Fibroblast of lung (primary cell): Measurements from ENCODE around the gene CHD9NB. TPM values are rescaled to one million over a fixed set of nuclear protein-coding genes. Genes with fewer than 3 reads are reported as not detected.

ENCODE experiments used
- DNase-seq, 2 donors: peaks; one replicate each; pipeline versions ENCODE4 v3.0.0 to v3.0.0-alpha.2; 2010; ENCODE audit warnings: low read depth in 2 of 2
- H2AFZ ChIP-seq: 2 replicates; pipeline ENCODE4 v1.5.1; 2012; ENCODE audit warnings: low read length, control low read depth, inconsistent platforms
- H3K27ac ChIP-seq: 2 replicates; pipeline ENCODE4 v1.5.1; 2011; ENCODE audit warnings: low read length, control low read depth; ENCODE audit not compliant: insufficient read depth
- H3K27me3 ChIP-seq: 2 replicates; pipeline ENCODE4 v1.5.1; 2011; ENCODE audit warnings: mild to moderate bottlenecking, low read length; ENCODE audit not compliant: control insufficient read depth, insufficient read depth
- H3K36me3 ChIP-seq: 2 replicates; pipeline ENCODE4 v1.5.1; 2011; ENCODE audit warnings: low read length; ENCODE audit not compliant: control insufficient read depth, insufficient read depth
- H3K4me1 ChIP-seq: 2 replicates; pipeline ENCODE4 v1.5.1; 2011; ENCODE audit warnings: low read length; ENCODE audit not compliant: control insufficient read depth, insufficient read depth; ENCODE audit errors: extremely low read depth
- H3K4me2 ChIP-seq: 2 replicates; pipeline ENCODE4 v1.5.1; 2011; ENCODE audit warnings: low read length, control low read depth; ENCODE audit not compliant: insufficient read depth; ENCODE audit errors: extremely low read depth
- H3K4me3 ChIP-seq, 4 experiments: fragments of 200-600 bp in 1 of 4; sonication (generic) in 1 of 4; replicated peaks in 1 of 4; 2 replicates each; pipeline ENCODE4 v1.5.1; 2011 to 2016; ENCODE audit warnings: low read length in 4 of 4, low read depth in 3 of 4, mild to moderate bottlenecking in 3 of 4, control low read depth in 2 of 4, inconsistent platforms in 1 of 4, mixed read lengths in 1 of 4; ENCODE audit not compliant: insufficient read depth in 1 of 4; ENCODE audit errors: control extremely low read depth in 1 of 4
- H3K79me2 ChIP-seq: 2 replicates; pipeline ENCODE4 v1.5.1; 2012; ENCODE audit warnings: mild to moderate bottlenecking, low read length, inconsistent platforms; ENCODE audit not compliant: control insufficient read depth, insufficient read depth
- H3K9ac ChIP-seq: 2 replicates; pipeline ENCODE4 v1.5.1; 2011; ENCODE audit warnings: mild to moderate bottlenecking, low read length, control low read depth; ENCODE audit not compliant: insufficient read depth
- H3K9me3 ChIP-seq: 2 replicates; pipeline ENCODE4 v1.5.1; 2012; ENCODE audit warnings: low read depth, low read length; ENCODE audit not compliant: control insufficient read depth, insufficient read depth
- H4K20me1 ChIP-seq: 2 replicates; pipeline ENCODE4 v1.5.1; 2011; ENCODE audit warnings: low read length; ENCODE audit not compliant: control insufficient read depth, insufficient read depth; ENCODE audit errors: extremely low read depth
- CTCF ChIP-seq, 2 donors: IDR thresholded peaks in 1 of 2; conservative IDR thresholded peaks in 1 of 2; 1 replicate in 1 of 2; 2 replicates in 1 of 2; pipeline ENCODE4 v1.5.1; 2011 to 2012; ENCODE audit warnings: low read length in 2 of 2, control low read depth in 1 of 2, inconsistent platforms in 1 of 2, low read depth in 1 of 2, mild to moderate bottlenecking in 1 of 2
- EZH2 ChIP-seq: IDR thresholded peaks from 2 replicates; pipeline ENCODE4 v1.5.1; 2012; ENCODE audit warnings: low read length, control low read depth, mild to moderate bottlenecking; ENCODE audit errors: missing control alignments
- polyA plus RNA-seq, 2 donors: library from polyadenylated mRNA; depleted of rRNA in 1 of 2; stranded (reverse) in 1 of 2; unstranded in 1 of 2; fragments of >200 nt; gene quantifications; 2 replicates each; pipeline ENCODE4 v1.2.1, GENCODE V29; 2011 to 2012; ENCODE audit warnings: missing spikeins in 1 of 2
- total RNA-seq: library from RNA; depleted of rRNA; stranded (reverse); fragments of >200 nt; gene quantifications from 2 replicates; pipeline ENCODE4 v1.2.1, GENCODE V29; 2014

CHD9NB gene
- total and polyA plus RNA-seq, 2 donors (not counting 1 experiment from before 2014, with no cell fraction given), result 0.34 to 5.3 TPM

- Histone ChIP-seq H3K27me3 (no peaks in the 10 kb centered on the region), H3K4me3 (no peak overlapping the region), H3K4me2 (no peak overlapping the region), H3K9me3 (no peaks in the 10 kb centered on the region), H3K9ac (no peak overlapping the region), H3K27ac (no peak overlapping the region), H3K79me2 (no peaks in the 10 kb centered on the region), H3K4me1 (no peaks in the 10 kb centered on the region), H4K20me1 (no peaks in the 10 kb centered on the region), H3K36me3 (no peaks in the 10 kb centered on the region), H2AFZ (no peak overlapping the region)
- no peak for TF ChIP-seq CTCF (conservative IDR thresholded peaks at IDR 0.05 in 1 of 2, IDR thresholded peaks at IDR 0.05 in 1 of 2; ENCODE audit: low read depth in 1 of 2, low read length in 2 of 2)
- no peak for DNase-seq
Measured at GRCh38 chr16:53036066-53036465, 16.6 kb downstream of the CHD9NB start.

GRCh38 chr16:53035176-53035942 lies 17.3 kb downstream of the CHD9NB start:
- TF ChIP-seq CTCF (conservative IDR thresholded peaks at IDR 0.05 in 1 of 2, IDR thresholded peaks at IDR 0.05 in 1 of 2; ENCODE audit: low read depth in 1 of 2, low read length in 2 of 2) (no peak), EZH2 (no peak)
- H3K9me3 ChIP-seq, result no peaks in the 10 kb centered on the region
- no peak overlapping the region for H3K4me2 ChIP-seq
- H4K20me1 ChIP-seq, result no peaks in the 10 kb centered on the region
- no peaks in the 10 kb centered on the region for H3K4me1 ChIP-seq
- H3K4me3 ChIP-seq, result no peak overlapping the region
- H3K36me3 ChIP-seq, result no peaks in the 10 kb centered on the region
- H3K79me2 ChIP-seq, result no peaks in the 10 kb centered on the region
- no peak overlapping the region for H3K9ac ChIP-seq
- no peak overlapping the region for H3K27ac ChIP-seq
- DNase-seq, result no peak
- H3K27me3 ChIP-seq, result no peaks in the 10 kb centered on the region
- no peak overlapping the region for H2AFZ ChIP-seq

- H3K9ac ChIP-seq, result no peak overlapping the region
- no peak overlapping the region for H3K4me3 ChIP-seq
- no peaks in the 10 kb centered on the region for H3K4me1 ChIP-seq
- no peaks in the 10 kb centered on the region for H4K20me1 ChIP-seq
- H3K27ac ChIP-seq, result no peak overlapping the region
- DNase-seq, result peak in 1 of 2 donors; percentile 33
- TF ChIP-seq CTCF (conservative IDR thresholded peaks at IDR 0.05 in 1 of 2, IDR thresholded peaks at IDR 0.05 in 1 of 2; ENCODE audit: low read depth in 1 of 2, low read length in 2 of 2) (no peak), EZH2 (no peak)
- no peak overlapping the region for H3K4me2 ChIP-seq
- no peaks in the 10 kb centered on the region for H3K79me2 ChIP-seq
- no peaks in the 10 kb centered on the region for H3K9me3 ChIP-seq
- no peaks in the 10 kb centered on the region for H3K27me3 ChIP-seq
- H2AFZ ChIP-seq, result no peak overlapping the region
- no peaks in the 10 kb centered on the region for H3K36me3 ChIP-seq
Measured at GRCh38 chr16:53034306-53034705, 18.4 kb downstream of the CHD9NB start.
